GM12892 (cell line): ENCODE results near the gene LIPN.

Experiments
- POLR2A ChIP-seq: IDR thresholded peaks from 2 replicates; pipeline ENCODE4 v1.6.1; 2011; ENCODE audit warnings: low read depth, low read length, control low read depth
- POLR2AphosphoS5 ChIP-seq: IDR thresholded peaks from 2 replicates; pipeline ENCODE4 v1.6.1; 2011; ENCODE audit warnings: low read depth, low read length, control low read depth

DNA sequence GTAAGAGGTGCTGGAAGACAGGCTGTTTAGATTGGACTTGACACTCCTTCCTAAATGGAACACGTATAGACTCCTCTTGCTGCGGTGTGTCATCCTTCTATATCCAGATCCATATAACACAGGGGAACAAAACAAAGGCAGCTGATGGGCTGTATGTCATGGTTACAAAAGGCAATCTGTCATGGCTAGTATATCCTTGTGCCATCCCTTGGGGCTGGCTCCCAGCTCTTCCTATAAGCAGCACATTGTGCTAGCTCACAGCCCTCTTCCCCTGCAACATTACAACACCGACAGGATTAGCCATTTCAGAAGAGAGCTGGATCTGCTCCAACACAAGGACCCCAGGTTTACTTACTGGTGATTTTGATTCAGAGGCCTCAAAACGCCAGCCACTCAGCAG, 38.4 kb upstream of the LIPN start:
- TF ChIP-seq POLR2A = no peak
- TF ChIP-seq POLR2AphosphoS5 = no peak
